Fibroblast of skin of back (primary cell): ENCODE data around the gene TCEANC.

Source experiments
- DNase-seq: peaks from one replicate; pipeline ENCODE4 v3.0.0-alpha.2; 2013

The TCEANC gene

GRCh38 chrX:13693341-13693961 is 40.5 kb downstream of the TCEANC start:
- DNase-seq, result no peak

GRCh38 chrX:13694359-13694758 is 41.4 kb downstream of the TCEANC start:
- peak; percentile 16 for DNase-seq

- DNase-seq, result no peak
Observed at GRCh38 chrX:13694983-13695382, 42.0 kb downstream of the TCEANC start.

GRCh38 chrX:13695601-13696115 is 42.7 kb downstream of the TCEANC start:
- no peak for DNase-seq

- no peak for DNase-seq
Observed at GRCh38 chrX:13697455-13697854, 44.5 kb downstream of the TCEANC start.

DNA sequence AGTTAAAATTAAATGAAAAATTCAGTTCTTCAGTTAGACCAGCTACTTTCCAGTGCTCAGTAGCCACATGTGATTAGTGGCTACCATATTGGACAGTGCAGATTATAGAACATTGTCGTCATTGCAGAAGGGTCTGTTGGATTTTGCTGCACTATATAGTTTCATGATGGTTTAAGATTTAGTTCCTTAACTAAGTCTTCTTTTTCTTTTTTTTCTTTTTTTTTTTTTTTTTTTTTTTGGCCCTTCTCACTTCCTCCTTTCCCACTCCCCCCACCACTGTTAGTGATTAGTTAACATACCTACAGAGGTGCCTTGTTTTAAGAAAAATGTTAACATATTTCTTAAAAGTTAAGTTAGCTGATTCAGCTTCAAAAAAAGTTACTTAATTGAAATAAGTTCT is 45.0 kb downstream of the TCEANC start:
- no peak for DNase-seq

GRCh38 chrX:13698432-13698831 is 45.5 kb downstream of the TCEANC start:
- no peak for DNase-seq

DNA sequence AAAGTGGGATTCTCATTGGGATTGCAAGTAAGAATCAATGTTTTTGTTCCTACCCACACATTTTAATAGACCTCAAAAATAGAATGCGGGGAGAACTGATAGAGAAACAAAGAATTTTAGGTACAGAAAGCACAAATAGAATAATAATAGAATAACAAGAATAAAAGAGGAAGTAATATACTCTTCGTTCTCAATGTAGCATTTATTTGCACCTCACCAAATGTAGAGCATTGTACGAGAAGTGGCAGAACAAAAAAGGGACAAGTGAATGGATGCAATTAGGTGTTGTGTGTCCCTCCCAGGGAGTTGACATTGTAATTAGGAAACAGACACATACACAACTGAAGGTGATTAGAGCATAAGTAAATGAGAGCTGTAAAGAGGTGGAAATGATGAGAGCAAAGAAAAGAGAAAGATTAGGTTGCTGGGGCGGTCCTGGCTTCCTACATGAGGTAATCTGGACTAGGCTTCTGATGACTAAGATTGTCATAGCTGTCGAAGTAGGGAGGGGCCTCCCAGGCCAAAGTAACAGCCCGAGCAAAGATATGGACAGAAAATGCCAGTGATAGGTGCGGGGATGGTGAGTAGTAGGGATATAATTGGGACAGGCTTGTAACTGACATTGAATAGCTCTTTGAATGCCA is 46.4 kb downstream of the TCEANC start:
- peak; percentile 31 for DNase-seq

DNA sequence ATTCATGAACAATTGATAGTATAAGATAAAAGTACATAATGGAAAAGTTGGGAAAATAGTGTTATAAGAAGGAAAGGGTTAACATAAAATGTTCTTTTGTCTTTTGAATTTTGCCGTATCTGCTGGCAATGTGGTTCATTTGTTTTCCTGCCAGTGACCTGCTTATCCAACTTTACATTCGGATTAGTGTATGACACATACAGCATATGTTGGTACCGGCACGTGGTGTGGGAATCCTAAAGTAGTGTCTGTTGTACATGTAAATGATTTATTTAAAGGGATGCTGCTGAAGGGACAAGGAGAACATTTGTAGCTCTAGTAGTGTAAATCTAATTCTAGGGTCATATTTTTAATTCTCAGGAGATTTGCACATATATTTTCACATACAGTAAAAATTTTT is 47.4 kb downstream of the TCEANC start:
- DNase-seq, result peak; percentile 8

DNA sequence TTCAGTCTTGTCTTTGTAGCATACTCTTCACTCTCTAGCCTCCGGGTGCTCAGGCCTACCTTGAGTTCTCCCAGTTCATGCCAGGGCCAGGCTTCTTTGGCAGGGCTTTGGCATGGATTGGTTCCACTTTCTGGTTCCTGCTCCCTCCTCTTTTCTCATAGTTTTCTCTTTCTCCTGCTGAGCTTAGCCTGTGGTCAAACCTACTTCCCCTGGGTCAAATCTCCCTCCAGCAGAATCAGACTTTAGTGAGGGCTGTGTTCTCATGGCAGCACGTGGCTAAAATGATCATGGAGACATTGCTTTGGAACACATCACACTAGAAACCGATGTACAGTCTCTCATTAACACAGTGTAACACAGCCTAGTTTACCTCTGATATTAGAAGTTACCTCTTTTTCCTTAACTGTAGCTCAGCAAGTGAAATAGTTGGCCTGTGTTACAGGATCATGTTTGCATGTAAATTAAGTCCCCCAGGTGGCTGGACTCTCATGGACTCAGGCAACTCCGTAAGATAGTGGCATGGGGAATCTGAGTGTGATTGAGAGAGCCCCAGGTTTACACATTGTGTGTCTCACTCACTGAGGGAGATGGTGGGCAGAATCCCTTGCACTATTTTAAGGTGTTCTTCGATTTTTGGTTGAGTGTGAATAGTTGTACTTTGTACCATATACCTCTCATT is 49.3 kb downstream of the TCEANC start:
- DNase-seq, result no peak

GRCh38 chrX:13703135-13703534 is 50.2 kb downstream of the TCEANC start:
- no peak for DNase-seq

DNA sequence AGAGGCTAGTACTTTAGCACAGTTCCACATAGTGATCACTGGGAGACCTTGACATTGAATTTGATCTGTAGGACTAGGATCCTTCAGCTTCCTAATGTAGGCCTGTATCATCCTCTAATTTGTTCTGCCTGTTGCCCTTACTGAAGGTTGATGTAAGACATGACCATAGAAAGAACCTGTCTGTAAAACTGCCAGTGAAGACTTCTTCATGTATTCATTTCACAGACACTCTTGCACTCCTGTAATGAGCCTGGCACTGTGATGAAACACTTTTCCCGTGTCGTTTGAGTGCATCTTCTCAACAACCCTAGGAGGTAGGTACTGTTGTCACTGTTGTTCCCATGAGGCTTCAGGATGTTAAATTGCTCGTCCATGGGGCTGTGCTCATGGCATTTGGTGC is 50.6 kb downstream of the TCEANC start:
- DNase-seq, result no peak

DNA sequence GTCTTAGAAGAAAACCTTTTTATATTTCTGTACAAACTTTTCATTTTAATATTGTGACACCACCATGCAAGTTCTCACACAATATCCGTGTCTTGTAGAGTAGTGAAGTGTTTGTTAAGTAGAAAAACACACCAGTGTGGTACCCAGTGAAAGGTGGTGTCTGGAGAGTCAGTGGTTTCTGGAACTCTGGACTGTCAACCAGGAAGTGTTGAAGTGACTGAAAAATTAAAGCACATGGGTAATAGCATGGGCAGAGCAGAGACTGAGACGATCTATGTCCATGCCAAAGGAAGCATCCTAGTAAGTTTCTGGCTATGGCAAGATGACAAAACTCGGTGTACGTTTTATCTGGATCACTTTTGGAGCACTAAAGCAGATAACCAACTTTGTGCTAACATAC is 58.2 kb downstream of the TCEANC start:
- no peak for DNase-seq
